ENCODE data around the gene PRR14.

DNA sequence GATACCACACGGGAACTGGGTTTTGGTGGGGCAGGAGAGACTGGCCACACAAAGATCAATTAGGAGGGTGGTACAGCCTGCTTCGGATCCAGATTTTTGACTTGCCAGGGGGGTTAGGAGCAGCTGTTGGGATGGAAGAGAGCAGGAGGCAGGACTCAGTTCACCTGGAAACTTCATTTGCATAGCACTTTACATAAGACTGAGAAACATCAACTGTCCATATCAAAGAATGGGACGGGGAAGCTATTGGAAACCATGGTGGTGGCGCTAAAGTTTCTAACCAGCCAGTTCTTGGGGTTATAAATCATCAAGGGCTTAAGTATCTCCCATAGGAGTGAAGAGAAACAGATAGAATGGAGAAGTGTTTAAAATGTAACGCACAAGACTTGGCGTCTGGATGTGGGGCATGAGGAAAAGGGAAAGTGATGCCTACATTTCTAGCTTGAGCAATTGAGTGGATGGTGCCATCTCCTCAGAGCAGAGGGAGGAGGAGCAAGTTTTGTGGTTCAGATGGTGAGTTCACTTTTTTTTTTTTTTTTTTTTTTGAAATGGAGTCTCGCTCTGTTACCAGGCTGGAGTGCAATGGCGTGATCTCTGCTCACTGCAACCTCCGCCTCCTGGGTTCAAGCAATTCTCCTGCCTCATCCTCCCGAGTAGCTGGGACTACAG is 41.8 kb downstream of the PRR14 start:
- TF ChIP-seq, protein P1, sequence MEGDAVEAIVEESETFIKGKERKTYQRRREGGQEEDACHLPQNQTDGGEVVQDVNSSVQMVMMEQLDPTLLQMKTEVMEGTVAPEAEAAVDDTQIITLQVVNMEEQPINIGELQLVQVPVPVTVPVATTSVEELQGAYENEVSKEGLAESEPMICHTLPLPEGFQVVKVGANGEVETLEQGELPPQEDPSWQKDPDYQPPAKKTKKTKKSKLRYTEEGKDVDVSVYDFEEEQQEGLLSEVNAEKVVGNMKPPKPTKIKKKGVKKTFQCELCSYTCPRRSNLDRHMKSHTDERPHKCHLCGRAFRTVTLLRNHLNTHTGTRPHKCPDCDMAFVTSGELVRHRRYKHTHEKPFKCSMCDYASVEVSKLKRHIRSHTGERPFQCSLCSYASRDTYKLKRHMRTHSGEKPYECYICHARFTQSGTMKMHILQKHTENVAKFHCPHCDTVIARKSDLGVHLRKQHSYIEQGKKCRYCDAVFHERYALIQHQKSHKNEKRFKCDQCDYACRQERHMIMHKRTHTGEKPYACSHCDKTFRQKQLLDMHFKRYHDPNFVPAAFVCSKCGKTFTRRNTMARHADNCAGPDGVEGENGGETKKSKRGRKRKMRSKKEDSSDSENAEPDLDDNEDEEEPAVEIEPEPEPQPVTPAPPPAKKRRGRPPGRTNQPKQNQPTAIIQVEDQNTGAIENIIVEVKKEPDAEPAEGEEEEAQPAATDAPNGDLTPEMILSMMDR (IDR thresholded peaks at IDR 0.05): no peak
- TF ChIP-seq EP300 (IDR thresholded peaks at IDR 0.05): no peak
